SU-DHL-6 (cell line): ENCODE data around the gene CYP4F2.

ENCODE experiments used
- EZH2phosphoT487 ChIP-seq: fragments of 200-600 bp; sonication (generic), shearing (Covaris generic); conservative IDR thresholded peaks from 2 replicates; pipeline ENCODE4 v1.6.1; 2018; ENCODE audit warnings: mild to moderate bottlenecking, antibody characterized with exemption, low read length, moderate library complexity, mixed read lengths
- TF ChIP-seq, protein P1 (sequence below): fragments of 200-600 bp; sonication (generic); IDR thresholded peaks from one replicate; pipeline ENCODE4 v1.5.1; 2017; ENCODE audit warnings: antibody characterized with exemption, mild to moderate bottlenecking, low read length, moderate library complexity; ENCODE audit not compliant: insufficient read depth, poor library complexity, severe bottlenecking

DNA sequence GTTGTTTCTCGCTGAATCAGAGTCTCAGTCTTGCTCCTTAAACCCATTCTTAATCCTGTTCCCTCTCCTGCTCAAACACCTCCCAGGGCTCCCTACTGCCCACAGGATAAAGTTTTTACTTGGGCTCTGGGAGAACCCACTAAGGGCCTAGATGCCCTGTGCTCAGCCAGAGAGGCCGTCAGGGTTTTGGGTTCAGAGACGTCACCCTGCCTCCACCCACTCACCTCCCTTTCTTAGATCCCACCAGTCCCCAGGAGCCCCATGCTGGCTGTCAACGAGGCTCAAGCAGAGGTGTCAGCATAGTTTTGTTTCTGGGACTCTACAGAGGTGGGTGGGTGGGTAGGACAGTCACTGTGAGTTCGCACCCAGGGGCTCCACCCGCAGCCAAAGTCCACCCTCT, 15.5 kb upstream of the CYP4F2 start:
- TF ChIP-seq, protein P1, sequence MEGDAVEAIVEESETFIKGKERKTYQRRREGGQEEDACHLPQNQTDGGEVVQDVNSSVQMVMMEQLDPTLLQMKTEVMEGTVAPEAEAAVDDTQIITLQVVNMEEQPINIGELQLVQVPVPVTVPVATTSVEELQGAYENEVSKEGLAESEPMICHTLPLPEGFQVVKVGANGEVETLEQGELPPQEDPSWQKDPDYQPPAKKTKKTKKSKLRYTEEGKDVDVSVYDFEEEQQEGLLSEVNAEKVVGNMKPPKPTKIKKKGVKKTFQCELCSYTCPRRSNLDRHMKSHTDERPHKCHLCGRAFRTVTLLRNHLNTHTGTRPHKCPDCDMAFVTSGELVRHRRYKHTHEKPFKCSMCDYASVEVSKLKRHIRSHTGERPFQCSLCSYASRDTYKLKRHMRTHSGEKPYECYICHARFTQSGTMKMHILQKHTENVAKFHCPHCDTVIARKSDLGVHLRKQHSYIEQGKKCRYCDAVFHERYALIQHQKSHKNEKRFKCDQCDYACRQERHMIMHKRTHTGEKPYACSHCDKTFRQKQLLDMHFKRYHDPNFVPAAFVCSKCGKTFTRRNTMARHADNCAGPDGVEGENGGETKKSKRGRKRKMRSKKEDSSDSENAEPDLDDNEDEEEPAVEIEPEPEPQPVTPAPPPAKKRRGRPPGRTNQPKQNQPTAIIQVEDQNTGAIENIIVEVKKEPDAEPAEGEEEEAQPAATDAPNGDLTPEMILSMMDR: no peak
- TF ChIP-seq EZH2phosphoT487: no peak
